ENCODE data around the gene PWWP2A.

Gene PWWP2A

DNA sequence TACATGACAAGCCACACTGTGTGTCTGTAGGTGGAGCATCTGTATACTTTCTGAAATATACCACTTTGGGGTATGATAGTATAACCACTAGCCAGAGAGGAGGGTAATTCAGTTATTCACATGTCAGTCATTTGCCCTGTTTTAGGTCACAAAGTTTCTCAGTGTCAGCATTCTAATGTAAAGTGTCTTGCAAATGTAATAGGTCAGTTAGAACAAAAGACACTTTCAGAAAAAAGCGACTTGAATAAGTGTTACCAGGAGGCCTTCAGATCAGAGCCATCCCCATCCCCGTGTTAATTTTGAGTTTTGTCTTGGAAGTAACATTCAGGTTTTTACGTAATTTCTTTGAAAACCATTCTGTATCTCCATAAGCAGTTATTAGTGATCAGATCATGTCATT is 76.6 kb downstream of the PWWP2A start:
- TF ChIP-seq, protein P1, sequence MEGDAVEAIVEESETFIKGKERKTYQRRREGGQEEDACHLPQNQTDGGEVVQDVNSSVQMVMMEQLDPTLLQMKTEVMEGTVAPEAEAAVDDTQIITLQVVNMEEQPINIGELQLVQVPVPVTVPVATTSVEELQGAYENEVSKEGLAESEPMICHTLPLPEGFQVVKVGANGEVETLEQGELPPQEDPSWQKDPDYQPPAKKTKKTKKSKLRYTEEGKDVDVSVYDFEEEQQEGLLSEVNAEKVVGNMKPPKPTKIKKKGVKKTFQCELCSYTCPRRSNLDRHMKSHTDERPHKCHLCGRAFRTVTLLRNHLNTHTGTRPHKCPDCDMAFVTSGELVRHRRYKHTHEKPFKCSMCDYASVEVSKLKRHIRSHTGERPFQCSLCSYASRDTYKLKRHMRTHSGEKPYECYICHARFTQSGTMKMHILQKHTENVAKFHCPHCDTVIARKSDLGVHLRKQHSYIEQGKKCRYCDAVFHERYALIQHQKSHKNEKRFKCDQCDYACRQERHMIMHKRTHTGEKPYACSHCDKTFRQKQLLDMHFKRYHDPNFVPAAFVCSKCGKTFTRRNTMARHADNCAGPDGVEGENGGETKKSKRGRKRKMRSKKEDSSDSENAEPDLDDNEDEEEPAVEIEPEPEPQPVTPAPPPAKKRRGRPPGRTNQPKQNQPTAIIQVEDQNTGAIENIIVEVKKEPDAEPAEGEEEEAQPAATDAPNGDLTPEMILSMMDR (conservative IDR thresholded peaks at IDR 0.05; ENCODE audit: low read length), result no peak
- H3K4me3 ChIP-seq (ENCODE audit: low read length), result no peak overlapping the region

More for the DNA sequence above, 76.6 kb downstream of the PWWP2A start:
- no peak for DNase-seq (ENCODE audit: low read depth)

Measured in AG10803 (cell line).